AG08395 (cell line): ENCODE data around the gene CD38.

ENCODE experiments used
- DNase-seq: peaks from one replicate; pipeline ENCODE4 v3.0.0; 2012; ENCODE audit warnings: mixed read lengths, low spot score

CD38 gene

GRCh38 chr4:15899511-15899910 is 121.4 kb downstream of the CD38 start:
- no peak for DNase-seq

DNA sequence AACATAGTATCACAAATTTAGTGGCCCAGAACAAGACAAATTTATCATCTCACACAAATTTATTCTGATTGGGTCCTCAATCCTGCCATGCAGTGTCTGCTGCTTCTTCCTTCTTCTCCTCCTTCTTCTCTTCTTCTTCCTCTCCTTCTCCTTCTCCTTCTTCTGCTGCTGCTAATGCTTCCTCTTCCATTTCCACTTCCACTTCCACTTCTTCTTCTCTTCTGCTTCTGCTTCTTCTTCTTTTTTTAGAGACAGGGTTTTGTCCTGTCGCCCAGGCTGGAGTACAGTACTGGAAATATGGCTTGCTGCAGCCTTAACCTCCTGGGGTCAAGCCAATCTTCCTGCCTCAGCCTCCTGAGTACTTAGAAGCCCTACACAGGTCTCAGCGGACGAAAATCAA is 122.9 kb downstream of the CD38 start:
- DNase-seq: no peak

DNA sequence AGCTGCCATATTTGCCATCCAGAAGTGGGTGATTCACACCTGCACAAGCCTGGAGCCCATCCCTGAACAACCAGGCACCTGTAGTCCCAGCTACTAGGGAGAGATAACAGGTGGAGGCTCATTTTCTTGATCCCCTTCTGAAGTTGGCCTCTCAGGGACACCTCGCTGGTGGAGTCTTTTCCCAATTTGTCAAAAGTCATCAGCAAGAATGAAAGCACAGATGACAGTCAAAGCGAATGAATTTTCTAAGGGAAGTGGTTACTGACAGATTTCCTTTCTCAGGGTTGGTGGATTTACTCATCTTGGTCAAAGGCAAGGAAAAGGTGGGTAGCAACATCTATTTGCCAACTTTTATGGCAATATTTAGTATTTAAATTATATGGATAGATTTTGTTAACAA is 123.9 kb downstream of the CD38 start:
- no peak for DNase-seq

GRCh38 chr4:15902746-15903145 is 124.6 kb downstream of the CD38 start:
- no peak for DNase-seq
